GM12878 (cell line): ENCODE measurements around the gene CCL19. TPM values are rescaled to one million over a fixed set of nuclear protein-coding genes. Genes with fewer than 3 reads are reported as not detected.

Experiments used
- KAT2A ChIP-seq: conservative IDR thresholded peaks from 2 replicates; pipeline ENCODE4 v1.6.1; 2011; ENCODE audit warnings: low read depth, low read length; ENCODE audit not compliant: control insufficient read depth
- POU2F2 ChIP-seq: IDR thresholded peaks from 3 replicates; pipeline ENCODE4 v1.6.1; 2011; ENCODE audit warnings: low read depth, mild to moderate bottlenecking, low read length, borderline replicate concordance
- RUNX3 ChIP-seq: IDR thresholded peaks from 2 replicates; pipeline ENCODE4 v1.6.1; 2012; ENCODE audit warnings: low read length, inconsistent platforms
- TARDBP ChIP-seq: IDR thresholded peaks from 2 replicates; pipeline ENCODE4 v1.6.1; 2016; ENCODE audit warnings: borderline replicate concordance
- polyA plus RNA-seq, 11 experiments: library from polyadenylated mRNA; depleted of rRNA in 4 of 11; unstranded in 6 of 11; stranded (reverse) in 5 of 11; fragments of >200 nt; fragmentation: Nextera tagmentation in 4 of 11; fragmentation: Illumina TruSeq in 1 of 11; extraction: Ambion mirVana in 4 of 11; extraction: Trizol in 1 of 11; gene quantifications; 1 replicate in 1 of 11; 2 replicates in 10 of 11; pipeline versions ENCODE4 v1.2.1 to v1.2.3, GENCODE V29; 2011 to 2016; ENCODE audit warnings: inconsistent platforms in 2 of 11, missing spikeins in 2 of 11, low read depth in 1 of 11
- total RNA-seq, 4 experiments: library from RNA; depleted of rRNA in 3 of 4; stranded (reverse); fragments of >200 nt in 3 of 4; fragmentation: Illumina TruSeq in 1 of 4; extraction: Trizol in 1 of 4; gene quantifications; 2 replicates each; pipeline versions ENCODE4 v1.2.1 to v1.2.3, GENCODE V29; 2013 to 2021
- TF ChIP-seq, protein P1 (sequence below), 3 experiments: IDR thresholded peaks in 2 of 3; conservative IDR thresholded peaks in 1 of 3; 2 replicates each; pipeline ENCODE4 v1.5.1; 2011; ENCODE audit warnings: low read depth in 3 of 3, low read length in 3 of 3, mild to moderate bottlenecking in 3 of 3, control low read depth in 2 of 3, moderate library complexity in 2 of 3, inconsistent platforms in 1 of 3, mixed read lengths in 1 of 3; ENCODE audit not compliant: control insufficient read depth in 2 of 3, insufficient read depth in 1 of 3; ENCODE audit errors: extremely low read depth in 1 of 3
- TF ChIP-seq, protein P2 (sequence below): fragments of 450-650 bp; IDR thresholded peaks from 2 replicates; pipeline ENCODE4 v1.6.1; 2017; ENCODE audit warnings: mild to moderate bottlenecking, moderate library complexity
- TF ChIP-seq, protein P3 (sequence below): fragments of 450-650 bp; IDR thresholded peaks from 2 replicates; pipeline ENCODE4 v1.6.1; 2017; ENCODE audit warnings: low read depth, mild to moderate bottlenecking, moderate library complexity

The CCL19 gene
- total and polyA plus RNA-seq, 10 of the 15 experiments (the other 5 are each of a cell fraction or from before 2014, with no cell fraction given) = 0.42 to 0.69 TPM; not detected in 8

DNA sequence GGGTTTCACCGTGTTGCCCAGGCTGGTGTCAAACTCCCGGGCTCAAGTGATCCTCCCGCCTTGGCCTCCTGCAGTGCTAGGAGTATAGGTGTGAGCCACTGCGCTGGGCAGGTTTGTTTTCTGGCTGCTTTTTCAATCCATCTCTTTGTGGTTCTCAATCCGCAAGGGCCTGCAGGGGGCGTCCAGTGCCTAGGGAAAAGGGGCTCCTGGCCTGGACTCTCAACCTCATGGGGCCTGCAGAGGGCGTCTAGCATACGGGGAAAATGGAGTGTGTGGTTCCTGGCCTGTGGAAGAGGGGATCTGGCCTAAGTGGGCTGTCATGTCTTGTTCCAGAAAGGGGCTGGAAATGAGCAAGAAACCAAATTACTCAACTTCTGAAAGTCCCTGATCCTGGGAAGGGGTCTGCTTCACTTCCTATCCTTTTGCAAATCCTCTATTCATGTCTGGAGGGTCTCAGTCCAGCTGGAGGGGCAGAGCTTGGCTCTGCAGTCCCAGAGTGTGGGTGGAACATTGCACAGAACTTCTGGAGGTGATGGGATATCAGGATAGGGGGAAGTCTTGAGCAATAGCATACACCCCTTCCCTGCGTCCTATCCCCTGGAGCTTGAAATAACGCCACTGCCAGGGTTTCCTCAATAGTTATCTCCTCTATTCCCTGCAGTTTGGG, 15.9 kb downstream of the CCL19 start (continued):
- TF ChIP-seq, protein P1, sequence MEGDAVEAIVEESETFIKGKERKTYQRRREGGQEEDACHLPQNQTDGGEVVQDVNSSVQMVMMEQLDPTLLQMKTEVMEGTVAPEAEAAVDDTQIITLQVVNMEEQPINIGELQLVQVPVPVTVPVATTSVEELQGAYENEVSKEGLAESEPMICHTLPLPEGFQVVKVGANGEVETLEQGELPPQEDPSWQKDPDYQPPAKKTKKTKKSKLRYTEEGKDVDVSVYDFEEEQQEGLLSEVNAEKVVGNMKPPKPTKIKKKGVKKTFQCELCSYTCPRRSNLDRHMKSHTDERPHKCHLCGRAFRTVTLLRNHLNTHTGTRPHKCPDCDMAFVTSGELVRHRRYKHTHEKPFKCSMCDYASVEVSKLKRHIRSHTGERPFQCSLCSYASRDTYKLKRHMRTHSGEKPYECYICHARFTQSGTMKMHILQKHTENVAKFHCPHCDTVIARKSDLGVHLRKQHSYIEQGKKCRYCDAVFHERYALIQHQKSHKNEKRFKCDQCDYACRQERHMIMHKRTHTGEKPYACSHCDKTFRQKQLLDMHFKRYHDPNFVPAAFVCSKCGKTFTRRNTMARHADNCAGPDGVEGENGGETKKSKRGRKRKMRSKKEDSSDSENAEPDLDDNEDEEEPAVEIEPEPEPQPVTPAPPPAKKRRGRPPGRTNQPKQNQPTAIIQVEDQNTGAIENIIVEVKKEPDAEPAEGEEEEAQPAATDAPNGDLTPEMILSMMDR (IDR thresholded peaks at IDR 0.05 in 2 of 3, conservative IDR thresholded peaks at IDR 0.05 in 1 of 3; ENCODE audit: control insufficient read depth in 2 of 3, extremely low read depth in 1 of 3, insufficient read depth in 1 of 3, low read depth in 3 of 3, low read length in 3 of 3) = peak; percentile 81 to 90 (median 83)
- TF ChIP-seq POU2F2 = no peak
- no peak for TF ChIP-seq KAT2A
- TF ChIP-seq RUNX3 = peak; percentile 78
- TF ChIP-seq, protein P2, sequence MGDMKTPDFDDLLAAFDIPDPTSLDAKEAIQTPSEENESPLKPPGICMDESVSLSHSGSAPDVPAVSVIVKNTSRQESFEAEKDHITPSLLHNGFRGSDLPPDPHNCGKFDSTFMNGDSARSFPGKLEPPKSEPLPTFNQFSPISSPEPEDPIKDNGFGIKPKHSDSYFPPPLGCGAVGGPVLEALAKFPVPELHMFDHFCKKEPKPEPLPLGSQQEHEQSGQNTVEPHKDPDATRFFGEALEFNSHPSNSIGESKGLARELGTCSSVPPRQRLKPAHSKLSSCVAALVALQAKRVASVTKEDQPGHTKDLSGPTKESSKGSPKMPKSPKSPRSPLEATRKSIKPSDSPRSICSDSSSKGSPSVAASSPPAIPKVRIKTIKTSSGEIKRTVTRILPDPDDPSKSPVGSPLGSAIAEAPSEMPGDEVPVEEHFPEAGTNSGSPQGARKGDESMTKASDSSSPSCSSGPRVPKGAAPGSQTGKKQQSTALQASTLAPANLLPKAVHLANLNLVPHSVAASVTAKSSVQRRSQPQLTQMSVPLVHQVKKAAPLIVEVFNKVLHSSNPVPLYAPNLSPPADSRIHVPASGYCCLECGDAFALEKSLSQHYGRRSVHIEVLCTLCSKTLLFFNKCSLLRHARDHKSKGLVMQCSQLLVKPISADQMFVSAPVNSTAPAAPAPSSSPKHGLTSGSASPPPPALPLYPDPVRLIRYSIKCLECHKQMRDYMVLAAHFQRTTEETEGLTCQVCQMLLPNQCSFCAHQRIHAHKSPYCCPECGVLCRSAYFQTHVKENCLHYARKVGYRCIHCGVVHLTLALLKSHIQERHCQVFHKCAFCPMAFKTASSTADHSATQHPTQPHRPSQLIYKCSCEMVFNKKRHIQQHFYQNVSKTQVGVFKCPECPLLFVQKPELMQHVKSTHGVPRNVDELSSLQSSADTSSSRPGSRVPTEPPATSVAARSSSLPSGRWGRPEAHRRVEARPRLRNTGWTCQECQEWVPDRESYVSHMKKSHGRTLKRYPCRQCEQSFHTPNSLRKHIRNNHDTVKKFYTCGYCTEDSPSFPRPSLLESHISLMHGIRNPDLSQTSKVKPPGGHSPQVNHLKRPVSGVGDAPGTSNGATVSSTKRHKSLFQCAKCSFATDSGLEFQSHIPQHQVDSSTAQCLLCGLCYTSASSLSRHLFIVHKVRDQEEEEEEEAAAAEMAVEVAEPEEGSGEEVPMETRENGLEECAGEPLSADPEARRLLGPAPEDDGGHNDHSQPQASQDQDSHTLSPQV = no peak
- TF ChIP-seq, protein P3, sequence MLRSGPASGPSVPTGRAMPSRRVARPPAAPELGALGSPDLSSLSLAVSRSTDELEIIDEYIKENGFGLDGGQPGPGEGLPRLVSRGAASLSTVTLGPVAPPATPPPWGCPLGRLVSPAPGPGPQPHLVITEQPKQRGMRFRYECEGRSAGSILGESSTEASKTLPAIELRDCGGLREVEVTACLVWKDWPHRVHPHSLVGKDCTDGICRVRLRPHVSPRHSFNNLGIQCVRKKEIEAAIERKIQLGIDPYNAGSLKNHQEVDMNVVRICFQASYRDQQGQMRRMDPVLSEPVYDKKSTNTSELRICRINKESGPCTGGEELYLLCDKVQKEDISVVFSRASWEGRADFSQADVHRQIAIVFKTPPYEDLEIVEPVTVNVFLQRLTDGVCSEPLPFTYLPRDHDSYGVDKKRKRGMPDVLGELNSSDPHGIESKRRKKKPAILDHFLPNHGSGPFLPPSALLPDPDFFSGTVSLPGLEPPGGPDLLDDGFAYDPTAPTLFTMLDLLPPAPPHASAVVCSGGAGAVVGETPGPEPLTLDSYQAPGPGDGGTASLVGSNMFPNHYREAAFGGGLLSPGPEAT = no peak
- TF ChIP-seq TARDBP = no peak
